Gastroesophageal sphincter (tissue), 3 donors: ENCODE measurements around the gene H1-8.

ENCODE experiments used
- POLR2A ChIP-seq, 2 donors: fragments of 450-650 bp; IDR thresholded peaks; one replicate each; pipeline ENCODE4 v1.6.1; 2017; ENCODE audit warnings: antibody characterized with exemption in 2 of 2, mild to moderate bottlenecking in 2 of 2, moderate library complexity in 1 of 2
- POLR2AphosphoS5 ChIP-seq: sonication (generic); formaldehyde crosslinking; IDR thresholded peaks from one replicate; pipeline ENCODE4 v1.6.1; 2017; ENCODE audit warnings: antibody characterized with exemption
- TF ChIP-seq, protein P1 (sequence below), 4 experiments: fragments of 200-600 bp in 2 of 4; fragments of 450-650 bp in 2 of 4; sonication (generic) in 1 of 4; IDR thresholded peaks; one replicate each; pipeline ENCODE4 v1.5.1; 2017 to 2019; ENCODE audit warnings: antibody characterized with exemption in 4 of 4, mild to moderate bottlenecking in 2 of 4, moderate library complexity in 2 of 4

DNA sequence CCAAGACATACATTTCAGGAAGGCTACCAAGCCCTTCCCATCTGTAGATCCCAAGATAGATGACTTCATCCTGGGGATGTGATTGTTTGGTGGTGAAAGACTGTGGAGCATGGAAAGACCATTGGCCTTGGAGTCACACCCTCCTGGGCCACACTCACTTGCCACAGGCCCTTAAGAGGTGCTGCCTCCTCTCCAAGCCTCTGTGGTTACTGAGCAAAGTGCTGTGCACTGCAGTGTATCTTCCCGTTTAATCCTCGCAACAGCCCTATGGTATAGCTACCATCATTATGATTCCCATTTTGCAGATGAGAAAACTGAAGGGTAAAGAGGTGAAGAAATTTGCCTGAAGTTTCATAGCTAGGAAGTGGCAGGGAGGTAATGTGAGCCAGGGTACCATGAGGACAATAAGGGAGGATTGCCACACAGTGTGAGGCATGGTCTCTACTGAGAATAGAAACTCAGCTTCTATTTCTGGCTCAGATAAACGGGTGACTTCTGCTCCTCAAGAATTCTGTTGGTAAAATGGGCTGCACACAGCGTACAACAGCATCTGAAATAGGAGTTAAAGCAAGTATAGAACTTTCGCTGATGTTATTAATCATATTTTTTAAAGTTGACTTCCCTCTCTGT is 38.4 kb upstream of the H1-8 start:
- TF ChIP-seq POLR2A (IDR thresholded peaks at IDR 0.05) = no peak
- TF ChIP-seq, protein P1, sequence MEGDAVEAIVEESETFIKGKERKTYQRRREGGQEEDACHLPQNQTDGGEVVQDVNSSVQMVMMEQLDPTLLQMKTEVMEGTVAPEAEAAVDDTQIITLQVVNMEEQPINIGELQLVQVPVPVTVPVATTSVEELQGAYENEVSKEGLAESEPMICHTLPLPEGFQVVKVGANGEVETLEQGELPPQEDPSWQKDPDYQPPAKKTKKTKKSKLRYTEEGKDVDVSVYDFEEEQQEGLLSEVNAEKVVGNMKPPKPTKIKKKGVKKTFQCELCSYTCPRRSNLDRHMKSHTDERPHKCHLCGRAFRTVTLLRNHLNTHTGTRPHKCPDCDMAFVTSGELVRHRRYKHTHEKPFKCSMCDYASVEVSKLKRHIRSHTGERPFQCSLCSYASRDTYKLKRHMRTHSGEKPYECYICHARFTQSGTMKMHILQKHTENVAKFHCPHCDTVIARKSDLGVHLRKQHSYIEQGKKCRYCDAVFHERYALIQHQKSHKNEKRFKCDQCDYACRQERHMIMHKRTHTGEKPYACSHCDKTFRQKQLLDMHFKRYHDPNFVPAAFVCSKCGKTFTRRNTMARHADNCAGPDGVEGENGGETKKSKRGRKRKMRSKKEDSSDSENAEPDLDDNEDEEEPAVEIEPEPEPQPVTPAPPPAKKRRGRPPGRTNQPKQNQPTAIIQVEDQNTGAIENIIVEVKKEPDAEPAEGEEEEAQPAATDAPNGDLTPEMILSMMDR (IDR thresholded peaks at IDR 0.05) = no peak
- no peak for TF ChIP-seq POLR2AphosphoS5
